SK-N-SH (cell line): ENCODE results near the gene ERN1.

Source experiments
- JUND ChIP-seq: IDR thresholded peaks from 2 replicates; pipeline ENCODE4 v1.4.0; 2012
- MXI1 ChIP-seq: IDR thresholded peaks from 2 replicates; pipeline ENCODE4 v1.6.1; 2012; ENCODE audit warnings: mild to moderate bottlenecking, low read depth, low read length, improper control_type of control experiment
- SMC3 ChIP-seq: IDR thresholded peaks from 2 replicates; pipeline ENCODE4 v1.6.1; 2012; ENCODE audit warnings: low read depth, low read length, improper control_type of control experiment
- TF ChIP-seq, protein P1 (sequence below): fragments of 200-600 bp; sonication (generic); IDR thresholded peaks from 2 replicates; pipeline ENCODE4 v1.6.1; 2017; ENCODE audit warnings: antibody characterized with exemption, mild to moderate bottlenecking, moderate library complexity
- TF ChIP-seq, protein P2 (sequence below): IDR thresholded peaks from 2 replicates; pipeline ENCODE4 v1.4.0; 2012; ENCODE audit warnings: low read depth

DNA sequence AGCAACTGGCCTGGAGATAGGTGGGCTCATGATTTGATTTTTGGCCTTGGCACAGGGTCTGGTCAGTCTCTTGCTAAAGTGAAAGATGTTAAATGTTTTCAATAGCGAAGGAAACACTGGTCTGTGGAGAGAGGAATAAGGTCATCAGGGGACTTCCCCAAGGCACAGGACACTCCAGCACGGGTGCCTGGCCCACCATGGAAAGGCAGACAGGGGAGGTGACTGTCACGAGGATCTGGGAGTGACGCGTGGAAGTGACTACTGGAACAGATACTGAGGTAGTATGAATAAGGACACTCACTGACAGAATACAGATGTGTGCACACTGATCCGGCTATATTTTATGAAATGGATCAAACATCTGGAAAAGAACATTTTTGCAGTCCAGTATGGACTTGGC is 92.8 kb downstream of the ERN1 start:
- TF ChIP-seq, protein P1, sequence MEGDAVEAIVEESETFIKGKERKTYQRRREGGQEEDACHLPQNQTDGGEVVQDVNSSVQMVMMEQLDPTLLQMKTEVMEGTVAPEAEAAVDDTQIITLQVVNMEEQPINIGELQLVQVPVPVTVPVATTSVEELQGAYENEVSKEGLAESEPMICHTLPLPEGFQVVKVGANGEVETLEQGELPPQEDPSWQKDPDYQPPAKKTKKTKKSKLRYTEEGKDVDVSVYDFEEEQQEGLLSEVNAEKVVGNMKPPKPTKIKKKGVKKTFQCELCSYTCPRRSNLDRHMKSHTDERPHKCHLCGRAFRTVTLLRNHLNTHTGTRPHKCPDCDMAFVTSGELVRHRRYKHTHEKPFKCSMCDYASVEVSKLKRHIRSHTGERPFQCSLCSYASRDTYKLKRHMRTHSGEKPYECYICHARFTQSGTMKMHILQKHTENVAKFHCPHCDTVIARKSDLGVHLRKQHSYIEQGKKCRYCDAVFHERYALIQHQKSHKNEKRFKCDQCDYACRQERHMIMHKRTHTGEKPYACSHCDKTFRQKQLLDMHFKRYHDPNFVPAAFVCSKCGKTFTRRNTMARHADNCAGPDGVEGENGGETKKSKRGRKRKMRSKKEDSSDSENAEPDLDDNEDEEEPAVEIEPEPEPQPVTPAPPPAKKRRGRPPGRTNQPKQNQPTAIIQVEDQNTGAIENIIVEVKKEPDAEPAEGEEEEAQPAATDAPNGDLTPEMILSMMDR: no peak
- TF ChIP-seq MXI1 (no peak), JUND (no peak), SMC3 (no peak)
- TF ChIP-seq, protein P2, sequence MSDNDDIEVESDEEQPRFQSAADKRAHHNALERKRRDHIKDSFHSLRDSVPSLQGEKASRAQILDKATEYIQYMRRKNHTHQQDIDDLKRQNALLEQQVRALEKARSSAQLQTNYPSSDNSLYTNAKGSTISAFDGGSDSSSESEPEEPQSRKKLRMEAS: no peak
